Activated CD4-positive, alpha-beta T cell treated with anti-CD3 and anti-CD28 coated beads, Interleukin-2, amount 10 ng/mL, durations not matched to agents 24 days and 14 days (primary cell): ENCODE results near the gene SP1. TPM values are rescaled to one million over a fixed set of nuclear protein-coding genes. Genes with fewer than 3 reads are reported as not detected.
"Not testable (repeated sequence)": the region's sequence is repeated elsewhere in the genome, so short reads cannot be mapped to it uniquely, and the experiment has no call there.

ENCODE experiments used
- DNase-seq: peaks from one replicate; pipeline ENCODE4 v3.0.0; 2022
- H3K27ac Mint-ChIP-seq: one replicate; pipeline ENCODE4 v1.8.0; 2022; ENCODE audit warnings: mild to moderate bottlenecking, mixed read lengths
- H3K27me3 Mint-ChIP-seq: one replicate; pipeline ENCODE4 v1.8.0; 2022; ENCODE audit warnings: mixed read lengths
- H3K36me3 Mint-ChIP-seq: one replicate; pipeline ENCODE4 v1.8.0; 2022; ENCODE audit warnings: low read depth, mild to moderate bottlenecking, mixed read lengths
- H3K4me1 Mint-ChIP-seq: one replicate; pipeline ENCODE4 v1.8.0; 2021; ENCODE audit warnings: mixed read lengths
- H3K4me3 Mint-ChIP-seq: one replicate; pipeline ENCODE4 v1.8.0; 2022; ENCODE audit warnings: mild to moderate bottlenecking, moderate library complexity, mixed read lengths
- H3K9me3 Mint-ChIP-seq: one replicate; pipeline ENCODE4 v1.8.0; 2021; ENCODE audit warnings: mixed read lengths
- intact Hi-C: fragments of 100-400 bp; cut with micrococcal nuclease; formaldehyde crosslinking; loops from one replicate; pipeline ENCODE4 v1.15.1; 2023
- total RNA-seq: library from RNA; stranded (reverse); gene quantifications from 2 replicates; pipeline ENCODE4 v1.2.3, GENCODE V29; 2022

The SP1 gene
- total RNA-seq, 1 donor from 2014 or later: 67.7 TPM

DNA sequence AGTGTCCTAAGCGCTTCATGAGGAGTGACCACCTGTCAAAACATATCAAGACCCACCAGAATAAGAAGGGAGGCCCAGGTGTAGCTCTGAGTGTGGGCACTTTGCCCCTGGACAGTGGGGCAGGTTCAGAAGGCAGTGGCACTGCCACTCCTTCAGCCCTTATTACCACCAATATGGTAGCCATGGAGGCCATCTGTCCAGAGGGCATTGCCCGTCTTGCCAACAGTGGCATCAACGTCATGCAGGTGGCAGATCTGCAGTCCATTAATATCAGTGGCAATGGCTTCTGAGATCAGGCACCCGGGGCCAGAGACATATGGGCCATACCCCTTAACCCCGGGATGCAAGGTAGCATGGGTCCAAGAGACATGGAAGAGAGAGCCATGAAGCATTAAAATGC, 31.0 kb downstream of the SP1 start:
- DNase-seq: no peak
- Mint-ChIP-seq H3K9me3 (no peaks in the 10 kb centered on the region), H3K27ac (no peak overlapping the region), H3K4me3 (no peak overlapping the region), H3K4me1 (peaks cover 34% of the 10 kb centered on the region), H3K27me3 (no peaks in the 10 kb centered on the region), H3K36me3 (peaks cover 46% of the 10 kb centered on the region)
- intact Hi-C loops: no loop called here

DNA sequence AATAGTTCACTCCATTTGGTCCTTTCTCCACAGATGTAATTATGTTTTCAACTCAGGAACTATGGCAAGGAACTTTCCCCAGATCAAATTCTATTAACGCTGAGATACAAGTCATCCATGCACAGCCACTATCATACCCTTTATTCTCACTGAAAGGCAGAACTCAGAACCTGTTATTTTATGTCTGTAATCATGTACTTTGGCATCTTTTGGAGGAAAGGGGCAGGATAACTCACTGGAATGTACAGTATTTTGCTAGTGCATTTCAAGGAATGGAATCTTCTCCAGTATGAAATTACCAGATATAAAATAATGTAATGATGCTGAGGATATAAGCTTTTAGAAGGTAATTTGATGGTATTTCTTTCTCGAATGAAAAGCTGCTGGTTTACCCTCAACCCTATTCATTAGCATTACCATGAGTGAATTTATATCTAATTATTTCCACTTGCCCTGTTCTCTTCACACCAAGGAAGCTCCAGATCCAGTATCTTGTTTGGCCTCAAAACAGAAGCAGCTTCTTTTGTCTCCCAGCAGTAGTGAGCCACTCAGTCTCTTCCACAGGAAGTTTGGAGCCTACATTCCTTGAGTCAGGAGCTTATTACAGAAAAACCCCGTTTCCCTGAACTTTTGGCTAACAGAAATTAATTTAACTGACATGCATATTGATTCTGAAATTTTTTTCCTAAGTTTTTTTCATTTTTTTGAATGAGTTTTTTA, 33.7 kb downstream of the SP1 start:
- Mint-ChIP-seq H3K27ac (peak overlapping the region; percentile 61), H3K27me3 (no peaks in the 10 kb centered on the region), H3K9me3 (no peaks in the 10 kb centered on the region), H3K4me1 (peaks cover 51% of the 10 kb centered on the region), H3K4me3 (peak overlapping the region; percentile 47), H3K36me3 (peaks cover 39% of the 10 kb centered on the region)
- DNase-seq: no peak
- intact Hi-C loops: no loop called here

DNA sequence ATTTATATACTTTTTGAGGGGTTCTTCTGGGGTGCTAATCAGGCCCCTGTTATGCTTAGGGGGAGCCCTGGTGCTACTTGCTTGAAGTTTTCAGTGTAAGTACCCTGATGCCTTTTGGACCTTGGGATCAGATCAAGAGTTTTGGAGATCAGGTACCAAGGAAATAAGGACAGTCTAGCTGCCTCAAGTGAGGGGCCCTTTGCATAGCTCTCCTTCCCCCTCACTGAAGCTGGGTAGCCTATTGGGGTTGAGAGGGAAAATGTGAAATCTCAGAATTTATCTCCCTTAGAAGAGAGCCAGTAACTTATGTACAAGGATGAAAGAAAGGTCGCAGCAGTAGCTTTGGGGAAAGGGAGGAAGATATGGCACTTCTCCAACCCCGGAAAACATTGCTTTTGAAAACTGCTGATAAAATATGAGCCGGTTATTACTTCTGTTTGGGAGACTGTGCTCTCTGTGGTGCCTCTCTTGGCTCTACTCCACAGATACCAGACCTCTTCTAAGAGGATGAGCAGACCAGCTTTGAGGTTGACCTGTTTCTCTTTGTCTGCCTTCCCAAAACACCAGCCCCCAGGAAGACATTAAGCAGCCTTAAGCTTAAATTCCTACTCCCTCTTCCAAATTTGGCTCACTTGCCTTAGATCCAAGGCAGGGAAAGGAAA, 34.9 kb downstream of the SP1 start:
- no peak overlapping the region for H3K27ac Mint-ChIP-seq
- peaks cover 32% of the 10 kb centered on the region for H3K36me3 Mint-ChIP-seq
- no peak for DNase-seq
- intact Hi-C loops: no loop called here
- H3K27me3 Mint-ChIP-seq: no peaks in the 10 kb centered on the region
- no peaks in the 10 kb centered on the region for H3K9me3 Mint-ChIP-seq
- no peak overlapping the region for H3K4me3 Mint-ChIP-seq
- H3K4me1 Mint-ChIP-seq: peaks cover 55% of the 10 kb centered on the region

DNA sequence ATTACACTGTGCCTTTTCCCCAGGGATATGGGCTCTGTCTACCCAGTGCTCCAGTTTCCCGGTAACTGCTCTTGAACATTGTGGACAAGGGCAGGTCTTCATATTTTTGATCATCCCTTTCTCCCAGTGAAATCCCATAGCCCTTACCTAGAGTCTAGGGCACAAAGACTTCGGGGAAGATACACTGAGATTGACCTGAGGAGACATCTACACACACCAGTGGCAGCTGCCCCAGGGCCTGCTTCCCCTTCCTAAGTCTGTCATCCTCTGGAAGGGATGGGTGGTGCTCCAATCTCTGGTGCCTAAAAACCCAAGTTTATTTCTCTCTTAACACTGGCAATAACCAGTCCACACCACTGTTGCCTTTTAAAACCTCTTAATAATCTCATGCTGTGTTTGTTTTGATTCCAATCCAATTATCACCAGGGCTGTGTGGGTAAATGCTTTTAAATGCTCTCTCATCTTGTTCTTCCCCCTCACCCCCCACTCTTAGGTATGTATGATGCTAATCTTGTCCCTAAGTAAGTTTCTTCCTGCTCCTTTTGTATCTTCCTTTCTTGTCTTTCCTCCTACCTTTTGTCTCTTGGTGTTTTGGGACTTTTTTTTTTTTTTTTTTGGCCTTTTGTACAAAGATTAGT, 35.9 kb downstream of the SP1 start:
- H3K27me3 Mint-ChIP-seq, H3K4me3 Mint-ChIP-seq, DNase-seq, intact Hi-C loops, H3K9me3 Mint-ChIP-seq: not testable (repeated sequence)
- peaks cover 55% of the 10 kb centered on the region for H3K4me1 Mint-ChIP-seq
- peaks cover 28% of the 10 kb centered on the region for H3K36me3 Mint-ChIP-seq
- H3K27ac Mint-ChIP-seq: peak overlapping the region; percentile 35

DNA sequence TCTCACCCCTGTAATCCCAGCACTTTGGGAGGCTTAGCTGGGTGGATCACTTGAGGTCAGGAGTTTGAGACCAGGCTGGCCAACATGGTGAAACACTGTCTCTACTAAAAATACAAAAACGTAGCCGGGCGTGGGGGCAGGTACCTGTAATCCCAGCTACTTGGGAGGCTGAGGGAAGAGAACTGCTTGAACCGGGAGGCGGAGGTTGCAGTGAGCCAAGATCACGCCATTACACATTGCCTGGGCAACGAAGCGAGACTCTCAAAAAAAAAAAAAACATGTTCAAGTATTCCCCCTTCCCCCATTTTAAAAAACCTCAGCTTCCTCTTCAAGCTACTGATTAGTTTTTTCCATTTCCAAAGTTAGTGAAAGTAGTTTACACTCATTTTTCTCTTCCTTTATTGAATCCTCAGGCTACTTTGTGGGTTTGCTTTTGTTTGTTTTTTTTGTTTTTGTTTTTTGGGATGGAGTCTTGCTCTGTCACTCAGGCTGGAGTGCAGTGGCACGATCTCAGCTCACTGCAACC, 37.4 kb downstream of the SP1 start:
- H3K27ac Mint-ChIP-seq: peak overlapping the region; percentile 80
- intact Hi-C loops, H3K9me3 Mint-ChIP-seq, H3K27me3 Mint-ChIP-seq: not testable (repeated sequence)
- DNase-seq: peak; percentile 67
- peaks cover 16% of the 10 kb centered on the region for H3K36me3 Mint-ChIP-seq
- peaks cover 51% of the 10 kb centered on the region for H3K4me1 Mint-ChIP-seq
- H3K4me3 Mint-ChIP-seq: peak overlapping the region; percentile 46

- H3K36me3 Mint-ChIP-seq: peaks cover 11% of the 10 kb centered on the region
- H3K27ac Mint-ChIP-seq: peak overlapping the region; percentile 80
- peaks cover 44% of the 10 kb centered on the region for H3K4me1 Mint-ChIP-seq
Measured at GRCh38 chr12:53418221-53418620, 38.2 kb downstream of the SP1 start.

DNA sequence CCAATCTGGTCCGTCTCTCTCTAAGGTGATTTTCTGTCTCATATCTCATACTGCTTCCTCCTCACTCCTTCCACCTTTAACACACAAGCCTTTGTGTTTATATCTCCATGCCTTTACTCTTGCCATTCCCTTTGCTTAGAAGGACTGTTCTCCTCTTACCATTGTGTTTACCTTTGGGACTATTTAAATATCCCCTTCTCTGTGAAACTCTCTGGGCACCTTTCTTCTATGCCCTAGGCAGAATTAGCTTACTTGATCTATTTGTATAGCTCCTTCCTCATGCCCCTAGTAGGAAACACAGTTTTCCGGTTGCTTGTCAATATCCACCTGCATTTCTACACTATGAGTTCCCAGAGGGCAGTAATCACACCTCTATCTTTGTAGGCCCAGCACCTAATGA, 39.8 kb downstream of the SP1 start:
- Mint-ChIP-seq H3K27me3 (no peaks in the 10 kb centered on the region), H3K27ac (no peak overlapping the region), H3K9me3 (no peaks in the 10 kb centered on the region), H3K4me3 (no peak overlapping the region), H3K4me1 (peaks cover 35% of the 10 kb centered on the region), H3K36me3 (peaks cover under 1% of the 10 kb centered on the region)
- DNase-seq: no peak
- intact Hi-C loops: loop anchor here (2.0 kb wide), 1 partner anchor 21 kb away; the partner anchor contains the start of gene PRR13

More at GRCh38 chr12:53418221-53418620, 38.2 kb downstream of the SP1 start:
- H3K9me3 Mint-ChIP-seq: no peaks in the 10 kb centered on the region
- no peaks in the 10 kb centered on the region for H3K27me3 Mint-ChIP-seq
- intact Hi-C loops: no loop called here
- DNase-seq: no peak
- no peak overlapping the region for H3K4me3 Mint-ChIP-seq

DNA sequence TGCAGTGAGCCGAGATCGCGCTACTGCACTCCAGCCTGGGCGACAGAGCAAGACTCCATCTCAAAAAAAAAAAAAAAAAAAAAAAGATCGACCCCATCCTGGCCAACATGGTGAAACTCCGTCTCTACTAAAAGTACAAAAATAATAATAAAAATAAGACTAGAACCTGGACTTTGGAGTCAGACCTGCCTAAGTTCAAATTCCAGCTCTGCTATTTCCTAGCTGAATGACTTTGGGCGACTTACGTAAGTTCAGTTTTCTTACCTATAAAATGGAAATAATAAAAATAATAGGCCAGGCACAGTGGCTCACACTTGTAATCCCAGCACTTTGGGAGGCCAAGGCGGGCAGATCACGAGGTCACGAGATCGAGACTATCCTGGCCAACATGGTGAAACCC, 42.3 kb downstream of the SP1 start:
- DNase-seq, intact Hi-C loops, H3K27ac Mint-ChIP-seq, H3K36me3 Mint-ChIP-seq, H3K4me3 Mint-ChIP-seq, H3K9me3 Mint-ChIP-seq, H3K27me3 Mint-ChIP-seq: not testable (repeated sequence)
- H3K4me1 Mint-ChIP-seq: peaks cover 20% of the 10 kb centered on the region

DNA sequence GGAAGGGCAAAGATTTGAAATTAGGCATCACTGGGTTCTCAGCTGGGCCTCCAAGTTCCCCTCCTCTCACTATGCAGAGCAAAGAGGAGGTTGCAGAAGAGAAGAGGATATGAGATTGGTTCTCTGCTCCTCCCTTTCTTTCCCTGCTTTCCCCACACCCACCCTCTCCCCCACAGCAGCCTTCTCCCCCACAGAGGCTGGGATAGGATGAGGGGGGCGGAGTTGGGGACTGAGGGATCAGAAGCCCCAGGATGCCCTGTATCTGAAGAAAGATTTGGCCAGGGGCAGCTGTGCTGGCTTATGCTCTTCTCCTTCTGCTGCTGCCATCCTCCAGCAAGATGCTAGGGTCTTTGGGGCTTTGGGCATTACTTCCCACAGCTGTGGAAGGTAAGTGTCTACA, 43.6 kb downstream of the SP1 start, which contains the start of gene AMHR2:
Gene AMHR2 (plus strand): TSS at position 259 of the 400 bp plus-strand sequence. CDS start 80 bp downstream, at position 339.
- Mint-ChIP-seq H3K9me3 (no peaks in the 10 kb centered on the region), H3K27me3 (no peaks in the 10 kb centered on the region), H3K4me3 (no peak within 1 kb of the TSS), H3K36me3 (no peaks in the 10 kb centered on the region), H3K27ac (no peak within 1 kb of the TSS), H3K4me1 (peaks cover 16% of the 10 kb centered on the region)
- DNase-seq: no peak
- intact Hi-C loops: no loop called here

GRCh38 chr12:53424626-53425514, 44.9 kb downstream of the SP1 start:
- Mint-ChIP-seq H3K4me3 (no peak overlapping the region), H3K9me3 (no peaks in the 10 kb centered on the region), H3K4me1 (peaks cover 11% of the 10 kb centered on the region), H3K27ac (no peak overlapping the region), H3K27me3 (no peaks in the 10 kb centered on the region), H3K36me3 (no peaks in the 10 kb centered on the region)
- intact Hi-C loops: no loop called here
- DNase-seq: no peak

DNA sequence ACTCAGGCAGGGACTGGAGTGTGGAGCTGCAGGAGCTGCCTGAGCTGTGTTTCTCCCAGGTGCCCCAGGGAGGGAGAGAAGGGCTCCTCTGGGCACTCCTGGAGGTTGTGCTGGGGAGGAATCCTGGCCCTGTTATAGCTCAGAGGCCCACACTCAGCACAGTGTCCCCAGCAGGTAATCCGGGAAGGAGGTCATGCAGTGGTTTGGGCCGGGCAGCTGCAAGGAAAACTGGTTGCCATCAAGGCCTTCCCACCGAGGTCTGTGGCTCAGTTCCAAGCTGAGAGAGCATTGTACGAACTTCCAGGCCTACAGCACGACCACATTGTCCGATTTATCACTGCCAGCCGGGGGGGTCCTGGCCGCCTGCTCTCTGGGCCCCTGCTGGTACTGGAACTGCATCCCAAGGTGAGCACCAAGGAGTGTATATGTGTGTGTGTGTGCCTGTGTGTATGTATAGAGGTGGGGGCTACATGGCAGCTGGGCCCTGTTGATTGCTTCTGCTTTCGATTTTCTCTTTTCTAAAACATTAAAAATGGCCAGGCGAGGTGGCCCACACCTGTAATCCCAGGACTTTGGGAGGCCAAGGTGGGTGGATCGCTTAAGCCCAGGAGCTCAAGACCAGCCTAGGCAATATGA, 45.7 kb downstream of the SP1 start:
- no peak for DNase-seq
- intact Hi-C loops: no loop called here
- no peaks in the 10 kb centered on the region for H3K36me3 Mint-ChIP-seq
- no peak overlapping the region for H3K4me3 Mint-ChIP-seq
- no peaks in the 10 kb centered on the region for H3K9me3 Mint-ChIP-seq
- no peak overlapping the region for H3K27ac Mint-ChIP-seq
- H3K4me1 Mint-ChIP-seq: peaks cover 11% of the 10 kb centered on the region
- no peaks in the 10 kb centered on the region for H3K27me3 Mint-ChIP-seq

DNA sequence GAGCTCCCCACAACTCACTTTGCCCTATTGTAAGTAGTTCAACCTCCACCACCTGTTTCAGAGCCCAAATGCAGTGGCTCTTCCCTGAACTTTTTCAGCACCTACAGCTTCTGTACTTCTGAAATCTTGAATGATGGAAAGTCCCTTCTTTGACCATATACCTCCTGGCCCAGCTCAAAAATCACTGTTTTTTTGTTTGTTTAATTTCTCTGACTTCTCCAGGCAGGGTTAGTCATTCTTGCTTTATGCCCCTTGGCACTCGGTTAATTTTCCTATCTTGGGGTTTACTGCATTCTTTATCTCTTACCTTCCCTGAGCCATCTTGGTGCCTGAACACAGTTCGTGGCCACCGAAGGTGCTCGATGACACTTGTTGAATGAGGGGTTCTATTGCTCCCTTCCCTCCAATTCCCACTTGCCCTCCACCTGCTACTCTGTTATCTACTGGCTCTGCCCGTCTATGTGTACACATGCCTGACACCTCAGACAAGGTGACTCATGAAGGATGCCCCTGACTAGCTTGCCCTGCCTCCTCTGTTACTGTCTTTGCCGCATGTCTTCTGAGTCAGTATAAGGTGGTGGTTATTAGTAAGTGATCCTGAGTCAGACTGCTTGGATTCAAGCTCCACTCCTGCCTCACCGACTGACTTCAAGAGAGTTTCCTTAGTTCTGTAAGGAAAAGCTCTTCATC, 48.1 kb downstream of the SP1 start:
- no peaks in the 10 kb centered on the region for H3K27me3 Mint-ChIP-seq
- H3K4me3 Mint-ChIP-seq: no peak overlapping the region
- DNase-seq: no peak
- no peaks in the 10 kb centered on the region for H3K9me3 Mint-ChIP-seq
- no peaks in the 10 kb centered on the region for H3K36me3 Mint-ChIP-seq
- intact Hi-C loops: no loop called here
- peaks cover 5% of the 10 kb centered on the region for H3K4me1 Mint-ChIP-seq
- H3K27ac Mint-ChIP-seq: peak overlapping the region; percentile 4
